Measurements from ENCODE around the gene RFX2. TPM values are rescaled to one million over a fixed set of nuclear protein-coding genes. Genes with fewer than 3 reads are reported as not detected.

The RFX2 gene
- total RNA-seq, 1 experiment from 2014 or later: 3.7 TPM

GRCh38 chr19:6055013-6055795 lies 55.1 kb downstream of the RFX2 start:
- Histone ChIP-seq H2BK12ac (ENCODE audit: insufficient read length, low read depth, low read length) (no peak overlapping the region), H3K56ac (ENCODE audit: insufficient read length, low read depth, low read length) (no peak overlapping the region), H3K9ac (ENCODE audit: extremely low read depth, insufficient read length, low read length) (no peak overlapping the region), H4K5ac (ENCODE audit: insufficient read length, low read depth, low read length) (no peak overlapping the region), H3K4ac (ENCODE audit: low read depth, low read length) (no peak overlapping the region), H3K4me1 (ENCODE audit: insufficient read depth, low read length) (no peaks in the 10 kb centered on the region), H4K8ac (replicated peaks; ENCODE audit: insufficient read length, low read depth, low read length) (no peak overlapping the region), H3K79me1 (ENCODE audit: insufficient read depth, low read depth, low read length, poor library complexity, severe bottlenecking) (no peaks in the 10 kb centered on the region), H2BK15ac (ENCODE audit: low read depth, low read length) (no peak overlapping the region), H3T11ph (ENCODE audit: low read length) (no peak overlapping the region), H3K4me2 (ENCODE audit: insufficient read depth, insufficient read length, low read length) (no peak overlapping the region), H3K27me3 (ENCODE audit: insufficient read depth, low read length) (no peaks in the 10 kb centered on the region), H3K27ac (ENCODE audit: insufficient read length, low read depth, low read length) (no peak overlapping the region), H4K20me1 (ENCODE audit: control insufficient read depth, insufficient read depth, insufficient read length) (no peaks in the 10 kb centered on the region), H2BK20ac (ENCODE audit: low read depth, low read length, poor library complexity, severe bottlenecking) (no peak overlapping the region), H2BK5ac (ENCODE audit: insufficient read length, low read length) (no peak overlapping the region), H3K79me2 (ENCODE audit: insufficient read depth, low read length) (no peaks in the 10 kb centered on the region), H3K18ac (ENCODE audit: insufficient read length, low read depth, low read length) (no peak overlapping the region), H3K23ac (ENCODE audit: insufficient read length, low read depth, low read length) (no peak overlapping the region), H2AFZ (ENCODE audit: low read length) (no peak overlapping the region), H2BK120ac (ENCODE audit: low read depth, low read length, poor library complexity, severe bottlenecking) (no peak overlapping the region), H3K9me3 (ENCODE audit: control insufficient read depth, low read depth, low read length) (no peaks in the 10 kb centered on the region), H3K23me2 (ENCODE audit: insufficient read length, low read depth, low read length, poor library complexity, severe bottlenecking) (no peaks in the 10 kb centered on the region), H3K14ac (ENCODE audit: insufficient read depth, low read length) (no peak overlapping the region), H2AK5ac (ENCODE audit: insufficient read length, low read length) (no peak overlapping the region), H4K91ac (ENCODE audit: insufficient read length, low read depth, low read length) (no peak overlapping the region)
- Mint-ChIP-seq H3K4me3 (no peak overlapping the region), H3K9me3 (peaks cover 0 to 3% of the 10 kb centered on the region in 2 experiments; a peak in 1 of 5 replicates), H3K4me1 (peaks cover 9 to 12% of the 10 kb centered on the region in 2 experiments; a peak in 2 of 4 replicates), H3K27me3 (ENCODE audit: low read depth) (peaks cover 21% of the 10 kb centered on the region), H3K36me3 (ENCODE audit: insufficient read depth in 1 of 3, low read depth in 3 of 3) (no peaks in the 10 kb centered on the region), H3K27ac (no peak overlapping the region)
- DNase-seq: no peak
- WGBS (ENCODE audit: extremely low coverage, insufficient read length, low lambda C conversion rate): no CpG with 5 or more reads among the region's 4 CpGs
- TF ChIP-seq CTCF (conservative IDR thresholded peaks at IDR 0.05): no peak
